ENCODE results near the gene RNF11.

Gene RNF11

DNA sequence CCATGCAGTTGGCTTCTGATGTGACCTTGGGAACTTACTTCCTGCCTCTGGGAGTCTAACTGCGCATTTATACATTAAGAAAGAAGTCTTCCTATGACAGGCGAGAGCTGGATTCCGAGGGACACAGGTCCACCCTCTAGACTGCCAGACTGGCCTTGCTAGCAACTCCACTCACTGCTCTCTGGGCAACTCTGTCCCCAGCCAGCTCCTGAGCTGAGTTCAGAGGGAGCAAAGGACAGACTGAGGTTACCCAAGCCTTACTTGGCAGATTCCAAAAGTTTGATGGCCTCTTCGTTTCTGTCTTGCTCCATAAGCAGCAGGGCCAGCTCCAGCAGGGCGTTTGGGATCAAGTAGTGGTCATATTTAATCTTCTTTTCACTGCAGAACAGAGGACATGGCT is 52.5 kb downstream of the RNF11 start:
- DNase-seq (ENCODE audit: low read depth, low spot score): no peak
- H3K4me3 ChIP-seq (ENCODE audit: low read length): no peak overlapping the region

GRCh38 chr1:51289676-51290488 is 53.8 kb downstream of the RNF11 start:
- no peak overlapping the region for H3K4me3 ChIP-seq (ENCODE audit: low read length)
- no peak for DNase-seq (ENCODE audit: low read depth, low spot score)

GRCh38 chr1:51290489-51290847 is 54.4 kb downstream of the RNF11 start:
- DNase-seq (ENCODE audit: low read depth, low spot score): no peak
- no peak overlapping the region for H3K4me3 ChIP-seq (ENCODE audit: low read length)

DNA sequence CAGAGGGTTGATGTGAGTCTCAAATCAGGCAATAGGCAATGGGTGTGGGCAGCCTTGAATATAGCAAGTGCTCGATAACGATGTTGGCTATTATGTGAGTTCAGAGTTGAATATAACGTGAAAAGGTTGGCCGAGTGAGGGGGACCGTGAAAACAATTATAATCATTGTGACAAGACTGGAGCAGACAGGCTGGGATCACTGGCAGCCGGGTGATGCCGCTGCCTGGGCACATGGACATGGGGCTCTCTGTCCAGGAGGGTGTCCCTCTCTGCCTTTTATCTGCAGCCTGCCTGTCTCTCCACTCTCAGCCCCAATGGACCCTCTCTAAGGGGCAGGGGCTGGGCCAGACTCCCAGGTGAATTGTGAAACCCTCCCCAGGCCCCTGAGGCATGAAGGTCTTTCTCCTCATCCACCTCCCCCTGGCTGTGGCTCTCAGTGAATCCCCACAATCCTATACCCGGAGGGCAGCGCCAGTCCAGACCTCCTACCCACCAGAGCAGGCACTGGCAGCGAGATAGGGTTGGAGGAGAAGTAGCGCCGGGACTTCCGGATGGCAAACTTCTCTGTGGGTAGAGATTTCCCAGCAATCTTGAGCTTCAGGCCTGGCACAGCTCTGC is 57.9 kb downstream of the RNF11 start:
- no peak for DNase-seq (ENCODE audit: low read depth, low spot score)
- H3K4me3 ChIP-seq (ENCODE audit: low read length): no peak overlapping the region

DNA sequence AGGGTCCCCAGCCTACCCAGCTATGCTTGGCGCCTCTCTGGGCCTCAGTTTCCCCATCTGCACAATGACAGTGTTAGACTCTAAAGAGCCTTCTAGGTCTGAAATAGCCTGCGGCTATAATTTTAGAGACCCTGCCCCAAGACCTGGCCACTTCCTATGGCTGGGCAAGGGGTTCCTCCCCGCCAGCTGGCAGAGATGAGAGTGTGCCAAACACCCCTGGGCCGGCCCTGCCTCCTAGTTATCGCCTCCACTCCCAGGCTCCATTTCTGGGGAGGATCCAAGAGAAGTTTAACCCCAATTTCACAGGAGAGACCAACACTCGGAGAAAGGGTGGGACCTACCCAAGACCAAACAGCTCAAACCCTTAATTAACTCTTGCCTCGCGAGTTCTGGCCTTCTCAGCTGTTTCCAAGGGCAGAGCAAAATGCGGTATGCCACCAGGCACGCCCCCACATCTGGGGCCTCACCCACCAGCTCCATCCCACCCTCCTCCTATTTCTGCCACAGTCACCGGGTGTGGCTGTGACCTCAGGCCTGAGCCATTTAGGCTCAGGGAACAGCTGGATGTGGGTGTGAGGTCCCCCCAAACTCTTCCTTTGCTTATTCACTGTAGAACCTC is 58.6 kb downstream of the RNF11 start:
- no peak overlapping the region for H3K4me3 ChIP-seq (ENCODE audit: low read length)
- DNase-seq (ENCODE audit: low read depth, low spot score): peak; percentile 52

DNA sequence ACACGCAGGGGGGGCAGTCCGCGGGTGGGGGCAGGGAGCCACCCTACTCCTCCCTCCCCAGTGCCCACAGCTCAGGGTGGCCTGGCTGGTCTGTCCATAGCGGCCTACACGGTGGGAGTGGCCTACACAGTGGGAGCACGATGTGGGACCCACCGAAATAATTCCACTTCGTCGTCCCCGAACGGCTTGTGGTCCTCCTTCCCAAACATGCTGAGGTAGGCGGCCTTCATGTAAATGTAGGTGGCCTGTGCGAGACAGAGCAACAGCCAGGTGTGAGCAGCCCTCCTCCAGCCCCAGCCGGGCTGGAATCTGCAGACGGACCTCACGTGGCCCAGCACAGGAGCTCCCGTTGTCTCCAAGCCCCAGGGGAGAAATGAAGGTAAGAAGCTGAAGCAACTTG is 59.9 kb downstream of the RNF11 start:
- DNase-seq (ENCODE audit: low read depth, low spot score): no peak
- no peak overlapping the region for H3K4me3 ChIP-seq (ENCODE audit: low read length)

GRCh38 chr1:51296383-51297357 is 60.6 kb downstream of the RNF11 start:
- peak; percentile 70 for DNase-seq (ENCODE audit: low read depth, low spot score)
- H3K4me3 ChIP-seq (ENCODE audit: low read length): peak overlapping the region; percentile 52

GRCh38 chr1:51297401-51298321 is 61.6 kb downstream of the RNF11 start:
- DNase-seq (ENCODE audit: low read depth, low spot score): no peak
- H3K4me3 ChIP-seq (ENCODE audit: low read length): peak overlapping the region; percentile 52

DNA sequence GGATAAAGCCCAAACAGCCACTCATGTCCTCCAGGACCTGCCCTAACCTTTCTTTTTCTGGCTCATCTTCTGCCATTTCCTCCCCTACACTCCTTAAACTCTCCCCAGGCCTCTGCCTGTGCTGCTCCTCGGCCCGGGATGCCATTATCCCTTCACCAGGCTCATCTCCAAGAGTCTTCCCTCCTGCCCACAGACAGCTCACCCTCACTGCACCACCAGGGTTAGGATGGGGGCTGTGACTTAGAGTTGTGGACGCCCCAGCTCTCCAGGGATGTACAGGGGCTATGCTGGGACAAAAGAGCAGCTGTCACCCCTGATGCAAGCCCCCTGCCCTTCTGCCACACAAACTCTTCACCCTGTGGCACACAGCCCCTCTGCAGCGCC is 62.2 kb downstream of the RNF11 start:
- no peak for DNase-seq (ENCODE audit: low read depth, low spot score)
- no peak overlapping the region for H3K4me3 ChIP-seq (ENCODE audit: low read length)

DNA sequence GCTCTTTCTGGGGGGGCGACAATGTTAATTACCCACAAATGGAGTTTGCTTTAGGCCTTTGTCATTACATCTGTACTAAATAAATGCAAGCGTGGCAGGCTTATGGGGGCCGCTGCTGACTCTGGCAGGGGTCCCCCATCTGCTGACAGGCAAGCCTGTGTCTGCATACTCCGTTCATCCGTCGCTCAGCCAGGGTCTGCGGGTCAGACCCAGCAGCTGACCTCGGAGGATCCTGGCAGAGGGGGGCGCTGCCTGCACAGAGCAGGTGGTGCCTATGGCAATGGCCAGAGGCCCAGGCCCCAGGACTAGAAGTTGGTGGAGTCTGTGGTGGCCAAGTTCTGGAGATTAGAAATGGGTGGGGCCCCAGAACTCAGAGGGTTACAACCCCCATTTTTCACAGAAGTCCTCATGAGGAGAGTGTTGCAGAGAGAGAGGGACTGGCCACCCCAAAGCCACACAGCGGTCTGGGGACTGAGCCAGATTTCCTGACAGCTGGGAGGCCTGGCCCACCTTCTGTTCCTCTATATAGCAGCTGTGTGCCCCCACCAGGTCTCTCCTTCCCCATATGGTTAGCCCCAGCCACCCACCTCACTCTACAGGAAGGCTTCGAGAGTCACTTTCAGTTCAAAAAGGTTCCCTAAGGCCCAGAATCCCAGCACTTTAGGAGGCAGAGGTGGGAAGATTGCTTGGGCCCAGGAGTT is 63.3 kb downstream of the RNF11 start:
- no peak for DNase-seq (ENCODE audit: low read depth, low spot score)
- no peak overlapping the region for H3K4me3 ChIP-seq (ENCODE audit: low read length)

DNA sequence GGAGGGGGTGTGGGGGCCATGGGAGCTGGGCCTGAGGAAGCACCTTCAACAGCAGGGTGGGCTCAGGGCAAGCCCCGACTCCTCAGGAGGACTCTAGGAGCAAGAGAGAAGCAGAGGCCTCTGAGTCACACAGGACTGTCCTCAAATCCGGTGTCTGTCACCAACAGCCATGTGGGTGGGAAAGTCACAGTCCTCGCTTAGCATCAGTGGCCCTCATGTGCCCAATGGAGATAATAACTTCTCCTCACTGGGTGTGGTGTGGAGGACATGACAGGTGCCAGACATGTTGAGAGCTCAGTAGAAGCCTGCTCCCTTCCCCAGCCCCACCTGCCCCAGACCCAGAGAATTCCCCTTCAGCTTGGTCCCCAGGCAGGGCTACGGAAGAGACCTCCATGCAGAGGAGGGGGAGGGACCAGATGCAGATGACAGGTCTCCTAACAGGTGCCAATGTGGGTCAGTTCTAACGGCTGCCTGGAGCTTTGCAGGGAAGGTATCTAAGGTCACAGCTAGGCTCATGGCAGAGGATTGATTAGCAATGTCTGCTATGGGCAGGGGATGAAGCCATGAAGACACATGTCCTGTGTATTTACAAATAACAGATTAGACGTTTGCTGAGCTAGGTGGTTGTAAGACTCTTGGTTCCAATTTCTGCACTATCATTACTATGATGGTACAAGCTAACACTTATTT is 64.1 kb downstream of the RNF11 start:
- H3K4me3 ChIP-seq (ENCODE audit: low read length): no peak overlapping the region
- no peak for DNase-seq (ENCODE audit: low read depth, low spot score)

DNA sequence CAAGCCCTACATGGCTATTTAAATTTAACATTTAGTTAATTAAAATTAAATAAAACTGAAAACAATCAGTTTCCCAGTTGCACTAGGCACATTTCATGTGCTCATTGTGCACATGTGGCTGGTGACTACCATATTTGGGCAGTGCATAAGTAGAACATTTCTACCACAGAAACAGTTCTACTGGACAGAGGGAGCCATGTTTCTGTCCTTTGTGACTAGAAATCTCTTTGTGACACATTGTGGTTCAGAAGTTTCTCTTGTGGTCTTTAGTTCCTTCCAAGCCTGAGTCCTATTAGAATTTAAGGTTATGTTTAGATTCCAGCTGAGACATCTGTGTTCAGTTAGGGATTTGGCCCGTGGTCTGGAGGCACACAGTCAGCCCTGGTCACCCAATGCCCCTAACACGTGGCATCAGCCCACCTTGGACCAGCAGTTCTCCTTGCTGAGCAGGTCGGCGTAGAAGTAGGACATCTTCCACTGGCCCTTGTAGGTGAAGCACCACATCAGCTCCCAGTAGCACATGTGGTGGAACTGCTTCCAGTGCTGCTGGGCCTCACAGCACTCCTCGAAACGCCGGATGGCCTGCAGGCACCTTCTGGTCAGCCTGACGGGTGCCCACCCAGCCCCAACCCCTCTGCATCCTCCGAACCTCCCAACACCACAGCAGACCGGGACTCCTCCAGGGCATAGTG is 65.2 kb downstream of the RNF11 start:
- DNase-seq (ENCODE audit: low read depth, low spot score): no peak
- no peak overlapping the region for H3K4me3 ChIP-seq (ENCODE audit: low read length)

- no peak for DNase-seq (ENCODE audit: low read depth, low spot score)
Observed at GRCh38 chr1:51301844-51302162, 65.7 kb downstream of the RNF11 start.

GRCh38 chr1:51302270-51302669 is 66.2 kb downstream of the RNF11 start:
- no peak overlapping the region for H3K4me3 ChIP-seq (ENCODE audit: low read length)
- no peak for DNase-seq (ENCODE audit: low read depth, low spot score)

More at GRCh38 chr1:51301844-51302162, 65.7 kb downstream of the RNF11 start:
- H3K4me3 ChIP-seq (ENCODE audit: low read length): no peak overlapping the region

GRCh38 chr1:51302746-51303145 is 66.7 kb downstream of the RNF11 start:
- DNase-seq (ENCODE audit: low read depth, low spot score): no peak
- no peak overlapping the region for H3K4me3 ChIP-seq (ENCODE audit: low read length)

DNA sequence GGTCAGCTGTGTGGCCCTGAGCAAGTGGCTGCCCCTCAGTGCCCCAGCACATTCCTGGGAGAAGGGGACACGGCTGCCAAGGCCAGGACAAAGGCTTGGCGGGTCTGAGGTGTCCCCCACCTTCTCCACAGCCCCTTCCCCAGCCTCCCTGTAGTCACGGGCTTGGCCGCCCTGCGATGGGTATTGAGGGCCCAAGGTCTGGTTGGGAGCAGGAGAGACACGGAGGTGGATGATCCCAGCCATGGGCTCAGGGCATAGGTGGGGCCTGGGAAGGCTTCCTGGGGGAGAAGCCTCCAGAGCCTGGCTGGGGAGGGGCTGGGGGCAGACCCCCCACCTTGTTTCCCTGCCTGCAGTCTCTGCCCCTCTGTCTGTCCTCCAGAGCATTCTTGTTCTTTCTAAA is 67.2 kb downstream of the RNF11 start:
- no peak for DNase-seq (ENCODE audit: low read depth, low spot score)

DNA sequence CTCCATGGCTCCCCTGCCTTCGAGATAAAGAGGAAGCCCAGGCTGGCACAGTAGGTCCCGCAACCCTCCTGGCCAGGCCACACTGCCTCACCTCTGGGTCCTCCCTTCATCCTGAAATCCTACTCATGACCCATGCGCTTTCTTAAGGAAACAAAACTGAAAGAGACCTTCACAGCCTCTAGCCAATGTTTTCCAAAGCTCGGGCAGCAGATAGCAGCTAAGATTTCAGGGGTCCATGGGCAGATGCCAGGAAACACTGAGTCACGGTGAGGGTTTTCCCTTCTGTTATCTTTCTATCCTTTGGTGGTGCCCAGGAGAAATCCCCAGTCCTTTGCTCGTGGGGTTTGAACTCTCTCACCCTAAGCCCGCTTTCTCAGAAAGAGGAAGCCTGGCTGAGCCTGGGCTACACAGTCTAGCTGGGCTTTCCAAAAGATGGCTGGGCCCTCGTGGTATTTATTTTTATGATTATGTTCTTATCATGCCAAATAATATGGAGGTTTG is 67.7 kb downstream of the RNF11 start:
- DNase-seq (ENCODE audit: low read depth, low spot score): no peak
- no peak overlapping the region for H3K4me3 ChIP-seq (ENCODE audit: low read length)

More for the DNA sequence above, 67.2 kb downstream of the RNF11 start:
- no peak overlapping the region for H3K4me3 ChIP-seq (ENCODE audit: low read length)

Data from Jurkat, Clone E6-1 (cell line).